ENCODE data around the gene ROBO1. TPM values are rescaled to one million over a fixed set of nuclear protein-coding genes. Genes with fewer than 3 reads are reported as not detected.
"Not testable (repeated sequence)": the region's sequence is repeated elsewhere in the genome, so short reads cannot be mapped to it uniquely, and the experiment has no call there.

The ROBO1 gene
- total RNA-seq, 1 donor from 2014 or later = 169 TPM

- Histone ChIP-seq H4K20me1 (ENCODE audit: low read depth) (peaks cover 20% of the 10 kb centered on the region), H3K4me1 (peaks cover 43% of the 10 kb centered on the region), H3K4me2 (peak overlapping the region; percentile 9), H3K27ac (peak overlapping the region; percentile 40), H3K4me3 (no peak overlapping the region), H3K36me3 (peaks cover 4% of the 10 kb centered on the region), H3K9ac (no peak overlapping the region), H3F3A (ENCODE audit: low read depth) (peaks cover 18% of the 10 kb centered on the region), H3K9me3 (ENCODE audit: low read depth) (no peaks in the 10 kb centered on the region), H3K27me3 (no peaks in the 10 kb centered on the region), H2AFZ (replicated peaks) (no peak overlapping the region), H3K79me2 (ENCODE audit: low read depth) (peaks cover 83% of the 10 kb centered on the region)
- Mint-ChIP-seq H3K9me3 (no peaks in the 10 kb centered on the region), H3K4me1 (peaks cover 33% of the 10 kb centered on the region), H3K36me3 (no peaks in the 10 kb centered on the region), H3K27me3 (ENCODE audit: insufficient read depth, low read depth) (no peaks in the 10 kb centered on the region), H3K27ac (no peak overlapping the region), H3K4me3 (no peak overlapping the region)
- TF ChIP-seq EZH2 (IDR thresholded peaks at IDR 0.05) (no peak), CTCF (IDR thresholded peaks at IDR 0.05) (no peak), EZH2phosphoT487 (IDR thresholded peaks at IDR 0.05) (no peak)
- peak; percentile 12 for DNase-seq (ENCODE audit: low spot score)
Measured at GRCh38 chr3:78724859-78725258, 1042.9 kb downstream of the ROBO1 start.

- H3K27ac ChIP-seq, H3K27me3 ChIP-seq: not testable (repeated sequence)
Measured at GRCh38 chr3:78724364-78724763, 1043.4 kb downstream of the ROBO1 start.

GRCh38 chr3:78721771-78722543, 1045.8 kb downstream of the ROBO1 start:
- H3K27ac ChIP-seq = no peak overlapping the region
- no peak overlapping the region for H3K4me3 ChIP-seq
- H3K4me2 ChIP-seq = no peak overlapping the region
- Mint-ChIP-seq H3K36me3 (peaks cover 6% of the 10 kb centered on the region), H3K9me3 (no peaks in the 10 kb centered on the region), H3K4me3 (no peak overlapping the region), H3K27me3 (ENCODE audit: insufficient read depth, low read depth) (no peaks in the 10 kb centered on the region), H3K27ac (no peak overlapping the region), H3K4me1 (peaks cover 16% of the 10 kb centered on the region)
- DNase-seq (ENCODE audit: low spot score) = no peak
- no peaks in the 10 kb centered on the region for H3K9me3 ChIP-seq (ENCODE audit: low read depth)
- TF ChIP-seq EZH2 (IDR thresholded peaks at IDR 0.05) (no peak), EZH2phosphoT487 (IDR thresholded peaks at IDR 0.05) (no peak), CTCF (IDR thresholded peaks at IDR 0.05) (no peak)
- peaks cover 4% of the 10 kb centered on the region for H3F3A ChIP-seq (ENCODE audit: low read depth)
- peaks cover 64% of the 10 kb centered on the region for H3K79me2 ChIP-seq (ENCODE audit: low read depth)
- H3K9ac ChIP-seq = no peak overlapping the region
- peaks cover 13% of the 10 kb centered on the region for H4K20me1 ChIP-seq (ENCODE audit: low read depth)
- peaks cover 24% of the 10 kb centered on the region for H3K4me1 ChIP-seq
- H2AFZ ChIP-seq (replicated peaks) = no peak overlapping the region
- peaks cover 4% of the 10 kb centered on the region for H3K36me3 ChIP-seq
- H3K27me3 ChIP-seq = no peaks in the 10 kb centered on the region

More at GRCh38 chr3:78724364-78724763, 1043.4 kb downstream of the ROBO1 start:
- not testable (repeated sequence) for H3K27me3 Mint-ChIP-seq (ENCODE audit: insufficient read depth, low read depth); H3K36me3 Mint-ChIP-seq; H3K4me3 Mint-ChIP-seq; H3K9me3 ChIP-seq (ENCODE audit: low read depth); H3K9ac ChIP-seq; H3K4me2 ChIP-seq; H3K9me3 Mint-ChIP-seq; H2AFZ ChIP-seq (replicated peaks); H3K36me3 ChIP-seq; H3K27ac Mint-ChIP-seq; H3K4me3 ChIP-seq; DNase-seq (ENCODE audit: low spot score)
- peaks cover 82% of the 10 kb centered on the region for H3K79me2 ChIP-seq (ENCODE audit: low read depth)
- peaks cover 20% of the 10 kb centered on the region for H4K20me1 ChIP-seq (ENCODE audit: low read depth)
- peaks cover 30% of the 10 kb centered on the region for H3K4me1 Mint-ChIP-seq
- H3F3A ChIP-seq (ENCODE audit: low read depth) = peaks cover 13% of the 10 kb centered on the region
- H3K4me1 ChIP-seq = peaks cover 38% of the 10 kb centered on the region

GRCh38 chr3:78718707-78719106, 1049.1 kb downstream of the ROBO1 start:
- Histone ChIP-seq H3K27me3 (no peaks in the 10 kb centered on the region), H3K9ac (no peak overlapping the region), H2AFZ (replicated peaks) (no peak overlapping the region), H3K79me2 (ENCODE audit: low read depth) (peaks cover 35% of the 10 kb centered on the region), H3K4me3 (no peak overlapping the region), H3K9me3 (ENCODE audit: low read depth) (no peaks in the 10 kb centered on the region), H4K20me1 (ENCODE audit: low read depth) (no peaks in the 10 kb centered on the region), H3K4me1 (no peaks in the 10 kb centered on the region), H3F3A (ENCODE audit: low read depth) (no peaks in the 10 kb centered on the region), H3K36me3 (peaks cover 4% of the 10 kb centered on the region), H3K27ac (no peak overlapping the region), H3K4me2 (no peak overlapping the region)
- H3K9me3 Mint-ChIP-seq = no peaks in the 10 kb centered on the region
- no peaks in the 10 kb centered on the region for H3K4me1 Mint-ChIP-seq
- H3K36me3 Mint-ChIP-seq = peaks cover 15% of the 10 kb centered on the region
- H3K27ac Mint-ChIP-seq = no peak overlapping the region
- no peak for DNase-seq (ENCODE audit: low spot score)
- no peaks in the 10 kb centered on the region for H3K27me3 Mint-ChIP-seq (ENCODE audit: insufficient read depth, low read depth)
- no peak overlapping the region for H3K4me3 Mint-ChIP-seq
- no peak for TF ChIP-seq CTCF (IDR thresholded peaks at IDR 0.05)
- no peak for TF ChIP-seq EZH2phosphoT487 (IDR thresholded peaks at IDR 0.05)
- TF ChIP-seq EZH2 (IDR thresholded peaks at IDR 0.05) = no peak
